IMR-90 (cell line): ENCODE measurements around the gene SDC4. TPM values are rescaled to one million over a fixed set of nuclear protein-coding genes. Genes with fewer than 3 reads are reported as not detected.

Experiments
- ATAC-seq: fragments of 200-7000 bp; cut with Tn5 transposase; 2 replicates; pipeline ENCODE4 v1.9.1; 2020; ENCODE audit warnings: low read depth, mild to moderate bottlenecking, moderate library complexity
- BruUV-seq: library from RNA; stranded (reverse); fragments of 400-500 nt; replicated peaks from 2 replicates; lab custom pipeline; 2021; lab: Mats Ljungman, UMichigan
- CTCF ChIA-PET: fragments of 300-600 bp; formaldehyde crosslinking; extraction: SDS; loops from one replicate; lab custom pipeline; 2021; ENCODE audit warnings: antibody characterized with exemption; lab: Yijun Ruan, JAX
- POLR2A ChIA-PET: fragments of 300-600 bp; sonication (Branson Sonifier 250); formaldehyde crosslinking; loops from one replicate; lab custom pipeline; 2022; ENCODE audit warnings: antibody characterized with exemption; ENCODE audit not compliant: unreplicated experiment; lab: Charles Lee
- DNase-seq: peaks from one replicate; pipeline ENCODE4 v3.0.0; 2013
- H2AFZ ChIP-seq: replicated peaks from 2 replicates; pipeline ENCODE3; 2013; ENCODE audit warnings: low read length, mild to moderate bottlenecking; ENCODE audit not compliant: poor library complexity
- H2AK5ac ChIP-seq: 2 replicates; pipeline ENCODE4 v1.6.1; 2013; ENCODE audit warnings: low read depth, low read length, inconsistent platforms
- H2AK9ac ChIP-seq: replicated peaks from 2 replicates; pipeline ENCODE3; 2013; ENCODE audit warnings: mild to moderate bottlenecking, low read depth, low read length, moderate library complexity; ENCODE audit not compliant: poor library complexity
- H2BK120ac ChIP-seq: 2 replicates; pipeline ENCODE4 v1.6.1; 2013; ENCODE audit warnings: low read depth, low read length, inconsistent platforms
- H2BK15ac ChIP-seq: 3 replicates; pipeline ENCODE4 v1.6.1; 2013; ENCODE audit warnings: low read depth, low read length, inconsistent platforms
- H2BK20ac ChIP-seq: 2 replicates; pipeline ENCODE4 v1.6.1; 2013; ENCODE audit warnings: low read depth, mild to moderate bottlenecking, inconsistent platforms, low read length, moderate library complexity
- H2BK5ac ChIP-seq: 2 replicates; pipeline ENCODE4 v1.6.1; 2013; ENCODE audit warnings: mild to moderate bottlenecking, low read depth, low read length, inconsistent platforms; ENCODE audit not compliant: poor library complexity, severe bottlenecking
- H3K14ac ChIP-seq: replicated peaks from 2 replicates; pipeline ENCODE4 v1.6.1; 2013; ENCODE audit warnings: low read depth, low read length, inconsistent platforms
- H3K18ac ChIP-seq: 2 replicates; pipeline ENCODE4 v1.6.1; 2013; ENCODE audit warnings: low read depth, low read length, control low read depth
- H3K23ac ChIP-seq: 2 replicates; pipeline ENCODE4 v1.6.1; 2013; ENCODE audit warnings: low read depth, low read length, inconsistent platforms
- H3K27ac ChIP-seq: 2 replicates; pipeline ENCODE4 v1.5.1; 2013; ENCODE audit warnings: mild to moderate bottlenecking, control low read depth, low read length; ENCODE audit not compliant: insufficient read depth
- H3K27me3 ChIP-seq: 2 replicates; pipeline ENCODE4 v1.6.1; 2013; ENCODE audit warnings: low read length; ENCODE audit not compliant: control insufficient read depth, insufficient read depth
- H3K36me3 ChIP-seq: 2 replicates; pipeline ENCODE4 v1.6.1; 2013; ENCODE audit warnings: low read length, mixed read lengths; ENCODE audit not compliant: control insufficient read depth, insufficient read depth
- H3K4ac ChIP-seq: 2 replicates; pipeline ENCODE4 v1.6.1; 2013; ENCODE audit warnings: low read depth, low read length, inconsistent platforms
- H3K4me1 ChIP-seq: 2 replicates; pipeline ENCODE4 v1.6.1; 2013; ENCODE audit warnings: low read length, mixed read lengths; ENCODE audit not compliant: control insufficient read depth, insufficient read depth
- H3K4me2 ChIP-seq: 2 replicates; pipeline ENCODE4 v1.6.1; 2013; ENCODE audit warnings: low read depth, mild to moderate bottlenecking, control low read depth, low read length, moderate library complexity
- H3K4me3 ChIP-seq: 2 replicates; pipeline ENCODE4 v1.5.1; 2013; ENCODE audit warnings: low read depth, mild to moderate bottlenecking, control low read depth, low read length, moderate library complexity; ENCODE audit not compliant: insufficient read depth
- H3K56ac ChIP-seq: 2 replicates; pipeline ENCODE4 v1.6.1; 2013; ENCODE audit warnings: low read length, inconsistent platforms; ENCODE audit not compliant: insufficient read depth; ENCODE audit errors: extremely low read depth
- H3K79me1 ChIP-seq, 2 experiments: 2 replicates each; pipeline ENCODE4 v1.6.1; 2013; ENCODE audit warnings: low read length in 2 of 2, inconsistent platforms in 1 of 2, low read depth in 1 of 2
- H3K9ac ChIP-seq: 2 replicates; pipeline ENCODE4 v1.6.1; 2013; ENCODE audit warnings: low read depth, low read length, control low read depth
- H3K9me1 ChIP-seq: 2 replicates; pipeline ENCODE4 v1.6.1; 2013; ENCODE audit warnings: low read length, inconsistent platforms; ENCODE audit not compliant: insufficient read depth
- H3K9me3 ChIP-seq: 2 replicates; pipeline ENCODE4 v1.6.1; 2013; ENCODE audit warnings: low read length; ENCODE audit not compliant: control insufficient read depth, insufficient read depth
- H4K20me1 ChIP-seq: 2 replicates; pipeline ENCODE4 v1.6.1; 2013; ENCODE audit warnings: low read length, inconsistent platforms; ENCODE audit not compliant: insufficient read depth
- H4K5ac ChIP-seq: 2 replicates; pipeline ENCODE4 v1.6.1; 2013; ENCODE audit warnings: mild to moderate bottlenecking, low read depth, low read length, control low read depth
- H4K8ac ChIP-seq, 2 experiments: 2 replicates each; pipeline ENCODE4 v1.6.1; 2013; ENCODE audit warnings: low read depth in 2 of 2, low read length in 2 of 2, control low read depth in 1 of 2, inconsistent platforms in 1 of 2
- H4K91ac ChIP-seq: 2 replicates; pipeline ENCODE4 v1.6.1; 2013; ENCODE audit warnings: low read depth, low read length, inconsistent platforms; ENCODE audit not compliant: insufficient read depth
- BHLHE40 ChIP-seq: fragments of 150-350 bp; IDR thresholded peaks from 2 replicates; pipeline ENCODE4 v1.6.1; 2016; ENCODE audit warnings: mild to moderate bottlenecking, low read depth, low read length
- CEBPB ChIP-seq: IDR thresholded peaks from 2 replicates; pipeline ENCODE4 v1.6.1; 2012; ENCODE audit warnings: low read depth, low read length, improper control_type of control experiment
- ELK1 ChIP-seq: fragments of 150-350 bp; IDR thresholded peaks from 2 replicates; pipeline ENCODE4 v1.6.1; 2016; ENCODE audit warnings: low read depth, mild to moderate bottlenecking, low read length, moderate library complexity, borderline replicate concordance
- FOS ChIP-seq: fragments of 150-350 bp; IDR thresholded peaks from 2 replicates; pipeline ENCODE4 v1.6.1; 2016; ENCODE audit warnings: low read depth, low read length
- MAFK ChIP-seq: IDR thresholded peaks from 2 replicates; pipeline ENCODE4 v1.6.1; 2012; ENCODE audit warnings: low read depth, low read length, improper control_type of control experiment
- MAZ ChIP-seq: IDR thresholded peaks from 2 replicates; pipeline ENCODE4 v1.6.1; 2012; ENCODE audit warnings: low read depth, mild to moderate bottlenecking, low read length, improper control_type of control experiment, moderate library complexity, borderline replicate concordance
- MXI1 ChIP-seq: IDR thresholded peaks from 2 replicates; pipeline ENCODE4 v1.6.1; 2012; ENCODE audit warnings: low read depth, mild to moderate bottlenecking, low read length, moderate library complexity, borderline replicate concordance
- NFE2L2 ChIP-seq: fragments of 150-350 bp; IDR thresholded peaks from 2 replicates; pipeline ENCODE4 v1.6.1; 2016; ENCODE audit warnings: low read depth, mild to moderate bottlenecking, low read length
- SMC3 ChIP-seq: fragments of 150-350 bp; IDR thresholded peaks from 2 replicates; pipeline ENCODE4 v1.6.1; 2016; ENCODE audit warnings: low read depth, mild to moderate bottlenecking, antibody characterized with exemption, low read length, moderate library complexity
- whole genome bisulfite sequencing, 2 experiments: methylation state at CpG; one replicate each; pipeline versions ENCODE4 v1.1.5 to v1.1.7; 2013; ENCODE audit warnings: missing lambda C conversion rate in 2 of 2; ENCODE audit not compliant: insufficient read length in 1 of 2; ENCODE audit errors: extremely low coverage in 2 of 2; 5-methylcytosine and 5-hydroxymethylcytosine counted together
- dilution Hi-C: fragments of 300-500 bp; cut with HindIII; formaldehyde crosslinking; loops from one replicate; pipeline ENCODE4 v1.14.3; 2018; ENCODE audit warnings: low sequenced_read_pairs; ENCODE audit not compliant: unreplicated experiment
- in situ Hi-C: fragments of 300-500 bp; cut with MboI; formaldehyde crosslinking; loops from 3 replicates; pipeline ENCODE4 v1.14.3; 2019; ENCODE audit warnings: low sequenced_read_pairs, inconsistent platforms, mixed read lengths
- intact Hi-C: fragments of 100-400 bp; cut with micrococcal nuclease; formaldehyde crosslinking; loops from 2 replicates; pipeline ENCODE4 v1.10.0; 2022
- polyA plus RNA-seq, 3 experiments: library from polyadenylated mRNA; depleted of rRNA; stranded (reverse); fragments of >200 nt; gene quantifications; 2 replicates each; pipeline ENCODE4 v1.2.3, GENCODE V29; 2012; ENCODE audit warnings: low replicate concordance in 1 of 3
- total RNA-seq: library from RNA; depleted of rRNA; stranded (reverse); fragments of >200 nt; gene quantifications from 2 replicates; pipeline ENCODE4 v1.2.3, GENCODE V29; 2012

Gene SDC4
- total and polyA plus RNA-seq, 2 of the 4 experiments (the other 2 are of a cell fraction): 203 to 265 TPM

GRCh38 chr20:45283551-45284057 lies 64.6 kb downstream of the SDC4 start:
- Histone ChIP-seq H2BK15ac (no peak overlapping the region), H4K8ac (no peak overlapping the region), H3K23ac (no peak overlapping the region), H3K4me2 (no peak overlapping the region), H4K20me1 (no peaks in the 10 kb centered on the region), H3K4me3 (no peak overlapping the region), H3K9ac (no peak overlapping the region), H3K9me3 (no peaks in the 10 kb centered on the region), H3K27ac (no peak overlapping the region), H2BK20ac (no peak overlapping the region), H2AK5ac (no peak overlapping the region), H3K27me3 (peaks cover 31% of the 10 kb centered on the region), H3K56ac (no peak overlapping the region), H4K5ac (no peak overlapping the region), H3K9me1 (no peaks in the 10 kb centered on the region), H2AFZ (no peak overlapping the region), H3K36me3 (no peaks in the 10 kb centered on the region), H3K4ac (no peak overlapping the region), H3K79me1 (no peaks in the 10 kb centered on the region), H3K4me1 (no peaks in the 10 kb centered on the region), H4K91ac (no peak overlapping the region), H2BK5ac (no peak overlapping the region), H2AK9ac (no peak overlapping the region), H3K14ac (no peak overlapping the region), H2BK120ac (no peak overlapping the region), H3K18ac (no peak overlapping the region)
- no TSS peak for BruUV-seq
- ATAC-seq (no peak), DNase-seq (no peak)
- CTCF ChIA-PET: no interaction called here
- TF ChIP-seq MAZ: no peak
- TF ChIP-seq SMC3: no peak
- no peak for TF ChIP-seq NFE2L2
- TF ChIP-seq CEBPB: no peak
- no peak for TF ChIP-seq MXI1
- TF ChIP-seq BHLHE40: no peak
- TF ChIP-seq FOS: no peak
- TF ChIP-seq MAFK: no peak
- no peak for TF ChIP-seq ELK1
- in situ Hi-C loops (loop anchor here (10.0 to 25.0 kb wide), 2 partner anchors 171 to 269 kb away; partner anchors contain the start of genes KCNS1, WFDC12 and WFDC5), dilution Hi-C loops (no loop called here), intact Hi-C loops (no loop called here)
- POLR2A ChIA-PET: no interaction called here
- WGBS, 2 experiments: no CpG with 5 or more reads among the region's 4 CpGs
